Mammary epithelial cell (primary cell): ENCODE results near the gene ZNF398.

ENCODE experiments used
- CTCF ChIP-seq, 2 donors: IDR thresholded peaks in 1 of 2; conservative IDR thresholded peaks in 1 of 2; 2 replicates each; pipeline ENCODE4 v1.5.1; 2011 to 2012; ENCODE audit warnings: inconsistent platforms in 2 of 2, low read length in 2 of 2, mild to moderate bottlenecking in 2 of 2, control low read depth in 1 of 2, low read depth in 1 of 2; ENCODE audit not compliant: insufficient read depth in 1 of 2; ENCODE audit errors: extremely low read depth in 1 of 2
- EZH2 ChIP-seq: IDR thresholded peaks from 2 replicates; pipeline ENCODE4 v1.6.1; 2012; ENCODE audit warnings: low read length, inconsistent platforms, borderline replicate concordance

- TF ChIP-seq EZH2 (no peak), CTCF (conservative IDR thresholded peaks at IDR 0.05 in 1 of 2, IDR thresholded peaks at IDR 0.05 in 1 of 2; ENCODE audit: extremely low read depth in 1 of 2, insufficient read depth in 1 of 2, low read depth in 1 of 2, low read length in 2 of 2) (no peak)
Measured at GRCh38 chr7:149188637-149189259, 41.5 kb downstream of the ZNF398 start.
